HG02973 (cell line): Measurements from ENCODE around the gene SST.

Experiments used
- ATAC-seq: cut with Tn5 transposase; IDR thresholded peaks from one replicate; pipeline ENCODE4 v1.9.1; 2021; ENCODE audit warnings: moderate library complexity; ENCODE audit not compliant: unreplicated experiment

SST gene

DNA sequence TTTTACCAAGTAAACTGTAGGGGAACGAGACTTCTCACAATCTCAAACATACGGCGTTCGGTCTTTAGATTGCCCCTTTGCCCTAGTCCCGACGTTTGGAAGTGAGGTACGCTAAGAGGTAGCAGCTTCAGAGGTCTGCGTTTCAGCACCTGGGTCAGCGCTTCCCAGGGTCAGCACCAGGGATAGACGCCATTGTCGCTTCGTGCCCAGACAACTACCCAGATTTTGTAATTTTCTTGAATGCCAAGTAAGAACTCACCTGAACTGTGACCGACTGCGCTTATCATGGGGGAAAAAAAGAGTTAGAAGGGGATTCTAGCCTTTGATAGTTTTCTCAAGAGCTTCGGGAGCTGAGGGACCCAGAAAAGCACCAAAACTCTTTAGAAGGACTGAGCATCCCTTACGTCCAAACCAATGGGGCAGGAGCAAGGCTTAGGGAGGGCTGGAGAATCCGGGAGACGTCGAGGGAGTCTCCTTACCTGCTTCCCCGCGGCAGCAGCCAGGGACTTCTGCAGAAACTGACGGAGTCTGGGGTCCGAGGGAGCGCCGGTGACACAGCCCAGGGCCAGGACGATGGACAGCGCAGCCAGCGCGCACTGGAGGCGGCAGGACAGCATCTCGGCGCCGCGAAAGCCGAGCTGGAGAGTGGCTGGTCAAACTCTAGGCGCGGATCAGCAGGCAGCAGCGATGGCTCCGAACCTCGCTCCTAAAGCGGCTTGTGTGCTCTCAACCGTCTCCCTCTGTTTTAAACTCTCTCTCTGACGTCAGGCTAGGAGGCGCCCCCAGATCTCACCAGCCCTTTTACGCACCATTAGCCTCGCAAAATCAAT, at the start of gene SST:
Gene SST, minus strand, starts transcription at position 720 of the 830 bp plus-strand sequence. Its CDS starts 103 bp downstream, at position 617.
- no peak for ATAC-seq

DNA sequence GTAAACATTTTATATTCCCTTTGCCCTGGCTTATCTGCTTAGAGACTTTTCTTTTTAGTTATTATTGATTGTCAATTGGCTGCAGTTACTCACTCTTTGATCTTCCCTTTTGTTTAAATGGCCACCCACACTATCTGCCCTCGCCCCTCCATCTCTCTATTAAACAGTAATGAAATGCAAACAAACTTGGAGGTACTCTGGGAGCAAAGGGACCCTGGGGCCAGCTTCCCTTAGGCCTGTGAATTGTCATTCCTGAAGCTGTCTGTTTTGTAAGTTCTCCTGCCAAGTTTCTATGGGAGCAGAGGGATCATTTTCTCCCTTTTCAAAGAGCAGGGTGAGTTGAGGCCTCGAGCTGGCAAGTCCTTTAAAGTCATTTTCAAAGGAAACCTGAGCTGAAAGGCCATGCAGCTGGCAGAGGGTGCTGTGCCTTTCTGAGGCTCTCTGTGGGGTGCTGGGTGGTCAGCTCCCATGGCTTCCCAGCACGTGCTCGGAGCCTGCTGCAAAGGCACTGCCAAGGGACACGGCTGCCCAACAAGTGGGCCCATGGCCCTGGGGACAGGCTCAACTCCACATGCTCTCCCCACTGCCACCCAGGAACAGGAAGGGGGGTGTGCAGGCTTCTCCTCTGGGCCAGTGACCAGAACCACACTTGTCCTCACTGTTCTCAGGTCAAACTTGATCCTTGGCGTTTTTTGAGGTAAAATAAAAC, 49.6 kb upstream of the SST start:
- ATAC-seq, result no peak

DNA sequence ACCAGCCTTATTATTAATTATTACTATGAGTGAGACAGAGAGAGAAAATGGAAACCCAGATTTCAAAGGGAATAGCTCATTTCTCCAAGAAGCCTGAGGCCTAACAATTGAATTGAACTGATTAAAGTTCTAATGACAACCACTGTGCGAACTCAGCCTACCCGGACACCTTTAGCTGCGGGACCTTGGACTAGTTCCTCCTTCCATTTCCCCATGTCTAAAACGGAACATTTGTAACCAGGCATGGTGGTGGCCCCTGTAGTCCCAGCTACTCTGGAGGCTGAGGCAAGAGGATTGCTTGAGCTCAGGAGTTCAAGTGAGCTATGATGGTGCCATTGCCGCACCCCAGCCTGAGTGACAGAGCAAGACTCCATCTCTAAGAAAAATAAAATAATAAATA, 48.6 kb upstream of the SST start:
- no peak for ATAC-seq

- no peak for ATAC-seq
These were observed 47.4 kb upstream of the SST start for GRCh38 chr3:187717572-187717971.

- ATAC-seq, result peak; percentile 91
These were observed 44.3 kb upstream of the SST start for GRCh38 chr3:187714404-187714979.

DNA sequence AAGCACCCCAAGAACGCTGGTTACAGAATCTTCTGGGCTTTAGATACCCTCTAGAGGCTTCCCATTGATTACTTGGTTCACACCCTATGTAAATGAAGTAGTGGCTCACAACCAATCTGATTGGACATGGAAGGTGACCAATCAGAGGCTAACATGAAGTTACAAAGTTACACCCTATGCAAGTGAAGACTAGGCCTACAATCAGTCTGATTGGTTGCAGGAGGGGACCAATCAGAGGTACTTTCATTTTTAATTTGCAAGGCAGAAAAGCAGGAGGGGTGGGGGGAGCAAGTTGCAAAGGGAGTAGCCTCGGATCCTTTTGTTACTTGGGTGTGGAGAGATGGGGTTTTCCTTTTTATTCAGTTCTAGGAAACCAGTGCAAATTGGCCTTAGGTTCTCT, 43.3 kb upstream of the SST start:
- ATAC-seq, result no peak

GRCh38 chr3:187709155-187709554, 39.0 kb upstream of the SST start:
- ATAC-seq, result no peak

GRCh38 chr3:187708696-187709095, 38.5 kb upstream of the SST start:
- ATAC-seq, result no peak

DNA sequence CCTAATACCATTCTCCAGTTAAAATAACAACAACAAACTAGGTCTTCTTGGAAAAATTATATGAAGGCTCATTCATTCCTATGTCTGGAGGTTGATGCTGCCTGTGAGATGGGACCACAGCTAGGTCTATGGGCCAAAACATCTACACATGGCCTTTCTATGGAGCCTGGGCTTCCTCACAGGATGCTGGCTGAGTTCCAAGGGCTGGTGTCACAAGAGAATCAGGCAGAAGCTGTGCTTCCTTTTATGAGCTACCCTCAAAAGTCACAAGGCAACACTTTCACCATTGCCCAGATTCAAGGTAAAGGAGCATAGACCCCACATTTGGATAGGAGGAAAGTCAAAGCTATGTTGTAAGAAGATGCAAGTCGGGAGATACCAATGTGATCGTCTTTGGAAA, 36.8 kb upstream of the SST start:
- no peak for ATAC-seq

GRCh38 chr3:187705164-187705563, 35.0 kb upstream of the SST start:
- ATAC-seq, result no peak

GRCh38 chr3:187702507-187703033, 32.4 kb upstream of the SST start, which contains the start of gene RTP2:
Gene RTP2 (minus strand): TSS chr3:187702557. CDS start chr3:187702128, 429 bp downstream.
- ATAC-seq, result no peak

DNA sequence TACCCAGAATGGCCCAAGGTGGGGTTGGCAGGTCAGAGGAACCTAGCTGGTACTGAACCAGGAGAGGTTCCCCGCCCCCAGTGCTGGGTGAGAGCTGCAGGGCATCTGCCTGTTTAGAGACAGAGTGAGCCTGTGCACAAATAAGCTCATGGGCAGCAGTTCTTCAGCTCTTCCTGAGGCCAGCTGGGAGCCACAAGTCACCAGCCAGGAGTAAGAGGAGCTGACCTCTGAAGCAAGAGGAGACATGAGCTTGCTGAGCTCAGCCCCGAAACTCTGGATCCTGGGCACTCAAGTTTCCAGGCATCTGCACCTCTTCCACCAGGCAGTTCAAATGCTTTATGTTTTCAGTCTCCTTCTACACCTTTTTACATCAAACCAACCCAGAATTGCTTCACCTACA, 30.1 kb upstream of the SST start:
- no peak for ATAC-seq

DNA sequence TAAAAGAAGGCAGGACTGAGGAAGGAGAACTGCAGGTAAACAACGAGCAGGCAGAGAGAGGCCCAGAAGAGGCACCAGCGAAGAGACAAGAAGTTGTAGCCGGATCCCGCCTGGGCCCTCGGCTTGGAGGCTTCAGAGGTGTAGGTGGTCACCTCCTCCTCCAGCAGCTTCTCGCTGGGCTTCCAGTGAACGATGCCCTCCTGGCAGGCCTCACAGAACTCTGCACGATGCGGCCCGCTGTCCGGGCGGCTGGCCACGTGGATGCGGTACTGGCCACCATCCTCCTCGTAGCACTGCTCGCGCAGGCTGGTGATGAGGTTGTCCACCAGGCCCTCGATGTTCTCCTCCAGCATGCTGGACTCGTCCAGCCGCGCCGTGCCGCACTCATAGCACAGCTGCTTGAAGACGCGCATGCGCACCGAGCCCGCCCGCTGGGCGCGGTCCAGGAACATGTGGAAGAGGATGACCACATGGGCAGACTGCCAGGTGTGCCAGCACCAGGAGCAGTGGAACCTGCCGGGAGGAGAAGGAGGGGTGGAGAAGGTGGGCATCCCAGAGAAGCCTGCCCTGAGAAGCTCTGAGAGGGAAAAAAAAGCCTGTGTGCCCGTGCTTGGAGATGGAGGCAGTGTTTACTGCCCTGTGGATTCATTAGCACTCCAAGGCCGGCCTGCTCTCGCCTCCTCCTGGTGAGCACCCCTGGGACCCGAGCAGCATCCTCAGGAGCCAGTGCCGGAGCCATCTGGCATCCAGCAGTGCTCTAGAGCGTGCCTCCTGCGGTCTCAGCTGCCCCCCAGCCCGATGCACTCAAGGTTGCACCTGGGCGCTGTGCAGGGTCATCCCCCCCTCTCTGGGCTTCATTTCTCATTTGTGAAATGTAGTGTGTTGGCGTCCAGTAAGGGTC, 28.6 kb upstream of the SST start:
- no peak for ATAC-seq

DNA sequence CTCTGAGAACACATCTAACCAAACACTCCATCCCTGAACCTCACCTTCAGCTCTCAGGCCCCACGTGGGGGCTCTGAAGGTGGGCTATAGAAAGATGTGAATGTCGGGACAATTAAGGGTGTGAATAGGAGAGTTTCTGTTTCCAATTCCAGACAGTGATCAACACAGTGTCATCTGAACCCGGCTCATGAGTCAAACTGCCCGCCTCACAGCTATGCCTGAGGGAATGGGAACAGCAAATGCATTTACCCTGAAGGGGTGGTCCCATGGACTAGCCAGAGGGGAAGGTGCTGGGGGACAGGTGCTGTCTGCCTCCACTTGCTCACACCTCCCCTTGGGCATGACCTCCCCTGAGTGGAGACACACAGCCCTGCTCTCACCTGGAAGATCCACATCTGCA, 25.8 kb upstream of the SST start:
- ATAC-seq, result no peak

GRCh38 chr3:187695449-187695848, 25.3 kb upstream of the SST start:
- no peak for ATAC-seq

- no peak for ATAC-seq
These were observed 24.6 kb upstream of the SST start for GRCh38 chr3:187694801-187695200.

DNA sequence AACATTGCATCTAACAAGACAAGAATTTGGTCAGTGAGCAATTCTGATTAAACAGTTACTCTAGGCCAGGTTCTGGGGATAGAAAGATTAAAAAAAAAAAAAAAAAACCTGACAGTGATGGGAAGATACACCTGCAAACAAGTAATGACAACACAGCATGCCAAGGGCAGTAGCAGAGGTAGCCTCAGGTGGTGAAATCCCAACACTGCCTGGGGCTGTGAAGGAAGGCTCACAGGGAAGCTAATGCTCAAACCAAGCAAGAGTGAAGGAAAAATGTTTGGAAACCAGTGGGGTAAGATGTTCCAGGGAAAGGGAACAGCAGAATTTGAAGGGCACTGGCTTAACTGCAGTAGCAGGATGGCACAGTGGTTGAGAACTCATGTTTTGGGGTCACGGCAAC, 23.2 kb upstream of the SST start:
- ATAC-seq, result no peak

- no peak for ATAC-seq
These were observed 19.8 kb upstream of the SST start for GRCh38 chr3:187689984-187690383.

DNA sequence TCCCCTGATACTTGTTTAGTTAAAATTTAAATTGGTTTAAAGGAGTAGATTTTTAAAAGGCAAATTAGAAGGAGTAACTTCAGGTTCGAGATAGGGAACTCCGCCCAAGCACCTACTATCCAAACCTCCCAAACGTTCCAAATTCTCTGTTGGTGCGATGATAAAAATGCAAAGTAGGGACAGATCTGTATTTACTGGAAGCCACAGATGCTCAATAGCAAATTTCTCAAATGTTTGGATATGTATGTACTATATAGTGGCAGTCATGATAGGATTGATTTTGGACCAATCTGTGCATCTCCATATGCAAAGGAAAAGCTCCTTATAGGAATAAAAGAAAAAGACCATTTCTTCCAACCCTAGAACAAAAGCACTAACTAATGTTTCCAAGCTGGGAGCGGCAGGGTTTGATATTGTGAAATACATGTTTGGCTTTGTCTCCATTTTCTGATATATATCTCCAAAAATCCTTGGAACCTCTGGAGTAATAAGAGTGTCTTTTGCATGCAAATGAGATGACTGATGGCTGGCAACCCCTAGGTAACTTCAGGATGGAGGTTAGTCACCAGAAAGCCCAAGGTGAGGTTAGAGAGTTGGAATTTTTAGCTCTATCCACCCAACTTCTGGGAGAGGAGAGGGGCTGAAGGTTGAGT, 16.6 kb upstream of the SST start:
- no peak for ATAC-seq

DNA sequence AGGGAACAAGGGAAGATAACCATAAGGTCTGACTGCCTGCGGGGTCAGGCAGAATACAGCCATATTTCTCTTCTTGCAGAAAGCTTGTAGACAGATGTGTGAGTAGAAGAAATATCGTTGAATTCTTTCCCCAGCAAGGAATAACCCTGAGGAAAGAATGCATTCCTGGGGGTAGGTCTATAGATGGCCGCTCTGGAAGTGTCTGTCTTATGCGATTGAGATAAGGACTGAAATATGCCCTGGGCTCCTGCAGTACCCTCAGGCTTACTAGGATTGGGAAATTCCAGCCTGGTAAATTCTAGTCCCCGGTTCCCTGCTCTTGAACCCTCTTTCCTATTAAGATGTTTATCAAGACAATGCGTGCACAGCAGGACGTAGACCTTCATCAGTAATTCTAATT, 15.8 kb upstream of the SST start:
- no peak for ATAC-seq
